SKM-1 treated with dmso at 0.1 percent for 144 hours (cell line): ENCODE measurements around the gene GGTLC1.
"Not testable (repeated sequence)": the region's sequence is repeated elsewhere in the genome, so short reads cannot be mapped to it uniquely, and the experiment has no call there.

Source experiments
- DNase-seq: peaks from one replicate; lab custom pipeline; 2025; ENCODE audit not compliant: unreplicated experiment; lab: John Stamatoyannopoulos, UW

Gene GGTLC1

DNA sequence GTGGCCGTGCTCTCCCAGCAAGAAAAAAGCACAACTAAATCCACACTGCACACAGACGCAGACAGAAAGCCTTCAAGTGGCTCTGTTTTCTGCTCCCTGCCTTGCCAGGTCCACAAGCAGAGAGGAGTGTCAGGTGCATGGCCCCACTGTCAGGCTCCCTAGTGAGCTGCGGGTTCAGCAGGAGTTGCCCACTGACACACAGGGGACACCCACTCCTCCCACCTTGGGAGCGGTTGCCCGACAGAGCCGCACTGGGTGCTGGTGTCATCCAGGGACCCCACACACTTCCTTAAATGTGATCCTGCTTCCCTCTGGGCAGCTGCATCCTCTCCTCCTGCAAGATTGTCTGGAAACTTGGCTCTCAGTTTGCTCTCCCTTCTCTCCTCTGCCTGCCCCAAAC is 6.7 kb upstream of the GGTLC1 start:
- not testable (repeated sequence) for DNase-seq

GRCh38 chr20:23994001-23994633 is 5.5 kb upstream of the GGTLC1 start:
- not testable (repeated sequence) for DNase-seq

GRCh38 chr20:23993440-23993839 is 4.9 kb upstream of the GGTLC1 start:
- not testable (repeated sequence) for DNase-seq

DNA sequence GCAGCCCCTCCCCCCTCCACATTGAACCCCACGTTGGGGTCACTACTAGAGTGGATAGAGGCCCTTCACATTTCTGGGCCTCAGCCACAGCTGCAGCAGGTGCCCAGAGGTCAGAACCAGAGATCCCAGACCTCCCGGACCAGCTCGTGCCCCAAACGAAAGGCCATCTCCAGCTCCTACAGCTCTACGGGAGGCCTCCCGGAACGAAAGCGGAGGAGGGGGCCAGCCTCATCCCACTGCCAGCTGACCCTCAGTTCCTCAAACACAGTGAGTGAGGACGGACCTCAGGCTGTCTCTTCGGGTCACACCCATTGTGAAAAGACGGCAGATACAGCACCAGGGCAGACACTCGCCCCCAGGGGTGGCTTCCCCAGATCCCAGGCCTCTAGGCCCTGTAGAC is 1.7 kb upstream of the GGTLC1 start:
- DNase-seq, result not testable (repeated sequence)

DNA sequence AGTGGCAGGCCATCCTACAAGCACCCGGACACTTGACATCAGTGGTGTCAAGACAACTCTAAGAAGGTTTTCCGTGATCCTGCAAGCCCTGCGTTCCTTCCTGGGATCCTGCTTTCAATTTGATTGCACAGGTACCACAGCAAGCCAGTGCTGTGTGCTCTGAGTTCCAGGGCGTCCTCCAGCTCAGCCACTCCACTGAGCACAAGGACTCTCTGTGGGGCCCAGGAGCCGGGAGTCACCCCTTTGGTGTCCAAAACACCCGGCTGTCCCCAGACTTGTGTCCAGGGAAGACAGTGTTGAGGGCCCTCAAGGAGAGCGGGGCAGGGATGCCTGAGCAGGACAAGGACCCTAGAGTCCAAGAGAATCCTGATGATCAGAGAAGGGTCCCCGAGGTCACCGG is 387 bp upstream of the GGTLC1 start:
- DNase-seq, result not testable (repeated sequence)

- DNase-seq, result not testable (repeated sequence)
Measured at GRCh38 chr20:23986716-23987115, 1.9 kb downstream of the GGTLC1 start.

DNA sequence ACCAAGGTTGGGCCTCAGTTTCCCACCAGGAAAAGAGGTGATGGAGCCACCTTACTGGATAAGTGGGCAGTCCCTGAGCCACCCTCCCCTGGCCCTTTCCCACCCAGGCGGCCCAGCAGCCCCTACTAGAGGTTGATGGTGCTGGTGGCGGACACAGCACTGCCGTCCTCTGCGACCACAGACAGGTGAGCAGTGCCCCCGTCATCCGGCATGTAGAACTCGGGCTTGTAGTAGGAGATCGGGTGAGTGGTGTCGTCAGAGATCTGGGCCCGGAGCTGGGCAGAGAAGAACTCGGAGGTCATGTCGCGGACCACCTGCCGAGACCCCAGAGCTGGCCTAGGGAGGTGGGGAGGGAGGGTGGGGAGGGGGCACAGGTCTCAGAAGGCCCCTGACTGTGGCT is 2.3 kb downstream of the GGTLC1 start:
- not testable (repeated sequence) for DNase-seq

DNA sequence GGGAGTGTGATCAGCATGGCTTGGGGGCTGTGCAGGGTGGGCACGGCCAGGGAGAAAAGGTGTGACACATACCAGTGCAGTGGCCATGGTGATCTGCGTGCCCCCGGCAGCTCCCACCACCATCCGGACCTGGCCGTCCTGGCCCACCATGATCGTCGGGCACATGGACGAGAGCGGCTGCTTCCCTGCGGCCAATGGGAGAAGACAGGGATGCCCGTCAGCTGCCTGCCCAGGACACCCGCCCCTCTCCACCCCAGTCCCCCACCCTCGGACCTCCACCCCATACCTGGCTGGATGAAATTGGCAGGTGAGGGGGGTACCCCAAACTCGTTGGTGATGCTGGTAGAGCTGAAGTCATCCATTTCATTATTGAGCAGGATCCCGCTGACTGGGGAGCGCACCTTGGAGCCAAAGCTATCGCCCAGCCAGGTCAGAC is 2.8 kb downstream of the GGTLC1 start:
- not testable (repeated sequence) for DNase-seq

- not testable (repeated sequence) for DNase-seq
Measured at GRCh38 chr20:23985066-23985789, 3.4 kb downstream of the GGTLC1 start.

GRCh38 chr20:23984476-23985023 is 4.0 kb downstream of the GGTLC1 start:
- DNase-seq, result not testable (repeated sequence)

DNA sequence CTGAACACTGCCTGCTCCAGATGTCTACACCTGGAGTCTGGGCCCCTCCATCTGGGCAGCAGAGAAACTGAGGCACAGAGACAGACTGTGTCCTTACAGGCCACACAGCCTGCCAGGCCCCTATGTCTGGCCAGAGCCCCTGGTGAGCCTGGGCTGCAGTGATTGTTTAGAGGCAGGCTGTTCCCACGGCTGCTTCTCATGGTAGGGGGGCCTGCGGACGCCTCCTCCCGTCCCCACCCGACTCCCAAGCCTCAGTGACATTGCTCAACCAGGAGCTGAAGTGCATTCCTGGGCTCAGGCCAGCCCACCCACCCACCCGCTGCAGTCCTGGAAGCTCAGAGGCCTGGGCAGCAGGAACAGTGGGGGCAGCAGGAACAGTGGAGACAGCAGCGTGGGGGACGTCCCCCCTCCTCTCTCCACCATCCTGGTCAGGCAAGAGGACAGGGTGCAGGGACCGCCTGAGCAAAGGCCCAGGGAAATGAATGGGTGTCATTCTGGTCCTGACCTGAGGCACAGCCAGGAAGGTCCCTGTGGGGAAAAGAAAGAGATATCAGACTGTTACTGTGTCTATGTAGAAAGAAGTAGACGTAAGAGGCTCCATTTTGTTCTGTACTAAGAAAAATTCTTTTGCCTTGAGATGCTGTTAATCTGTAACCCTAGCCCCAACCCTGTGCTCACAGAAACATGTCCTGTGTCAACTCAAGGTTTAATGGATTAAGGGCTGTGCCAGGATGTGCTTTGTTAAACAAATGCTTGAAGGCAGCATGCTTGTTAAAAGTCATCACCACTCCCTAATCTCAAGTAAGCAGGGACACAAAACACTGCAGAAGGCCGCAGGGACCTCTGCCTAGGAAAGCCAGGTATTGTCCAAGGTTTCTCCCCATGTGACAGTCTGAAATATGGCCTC is 6.2 kb downstream of the GGTLC1 start:
- not testable (repeated sequence) for DNase-seq

DNA sequence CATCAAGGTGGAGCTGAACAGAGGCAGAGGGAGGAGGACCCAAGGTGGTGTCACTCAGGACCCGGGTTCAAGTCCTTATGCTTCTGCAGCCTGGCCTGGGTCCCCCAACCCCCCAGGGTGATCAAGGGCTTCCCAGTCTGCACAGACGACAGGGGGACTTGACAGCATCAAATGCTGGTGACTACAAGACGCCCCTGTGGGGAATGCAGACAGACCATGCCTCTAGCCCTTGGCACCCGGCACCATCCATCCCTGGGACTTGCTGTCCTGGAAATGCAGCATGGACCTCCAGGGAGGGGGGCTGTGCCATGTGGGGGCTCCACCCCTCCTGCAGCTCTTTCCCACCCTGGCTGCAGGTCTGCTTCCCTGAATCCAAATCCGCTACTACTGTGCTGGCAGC is 7.1 kb downstream of the GGTLC1 start:
- not testable (repeated sequence) for DNase-seq

DNA sequence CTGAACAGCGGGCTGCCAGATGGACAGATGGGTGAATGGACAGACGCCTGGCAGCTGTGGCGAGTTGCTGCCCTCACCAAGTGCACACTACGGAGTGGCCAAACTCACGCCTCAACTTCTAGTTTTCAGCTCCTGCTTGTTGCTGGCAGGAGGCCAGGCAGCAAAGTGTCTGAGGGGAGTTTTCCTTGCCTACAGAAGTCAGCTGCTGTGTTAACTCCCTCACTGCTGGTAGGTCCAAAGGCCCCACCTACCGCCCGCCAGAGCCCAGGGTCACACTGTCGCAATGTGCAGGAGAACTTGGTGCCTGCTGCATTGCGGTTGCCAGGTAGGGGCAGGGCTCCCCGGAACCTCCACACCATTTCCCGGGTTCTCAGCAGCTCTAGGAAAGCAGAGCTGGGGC is 7.6 kb downstream of the GGTLC1 start:
- not testable (repeated sequence) for DNase-seq

- not testable (repeated sequence) for DNase-seq
Measured at GRCh38 chr20:23979899-23980811, 8.4 kb downstream of the GGTLC1 start.

GRCh38 chr20:23979380-23979779 is 9.2 kb downstream of the GGTLC1 start:
- not testable (repeated sequence) for DNase-seq

- not testable (repeated sequence) for DNase-seq
Measured at GRCh38 chr20:23978457-23978856, 10.1 kb downstream of the GGTLC1 start.

DNA sequence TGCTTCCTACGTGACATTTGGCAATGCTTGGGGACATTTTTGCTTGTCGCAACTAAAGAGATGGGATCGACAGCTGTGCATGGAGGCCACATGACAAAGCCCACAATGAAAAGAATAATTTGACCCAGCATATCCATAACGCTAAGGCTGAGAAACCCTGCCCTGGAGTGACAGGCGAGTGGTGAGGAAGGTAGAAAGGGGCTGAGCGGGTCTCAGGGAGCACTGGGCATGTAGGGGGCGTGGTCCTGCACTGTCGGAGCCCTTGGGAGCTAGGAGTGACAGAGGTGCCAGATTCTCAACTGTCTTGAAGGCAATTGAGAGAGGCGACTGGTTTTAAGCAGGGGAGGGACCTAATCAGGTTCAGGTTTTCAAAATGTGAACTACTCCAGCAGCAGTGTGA is 13.6 kb downstream of the GGTLC1 start:
- DNase-seq, result no peak

DNA sequence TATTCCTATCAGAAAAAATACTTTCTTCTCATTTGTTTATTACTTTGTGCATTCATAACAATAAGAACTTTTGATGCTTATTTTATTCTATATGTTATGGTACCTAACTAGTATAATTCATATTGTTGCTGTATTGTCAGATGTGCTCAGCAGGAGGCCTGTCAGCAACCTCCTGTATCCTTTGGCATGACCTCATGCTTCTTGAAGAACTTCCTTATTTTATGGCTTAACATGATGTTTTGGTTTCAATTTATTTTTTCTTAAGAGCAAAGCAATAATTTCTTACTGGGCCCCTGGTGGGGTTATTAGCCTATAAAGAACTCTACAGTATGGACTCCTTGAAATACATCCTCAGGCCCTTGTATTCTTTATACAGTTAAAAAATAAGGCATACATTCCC is 17.3 kb downstream of the GGTLC1 start:
- DNase-seq, result no peak

DNA sequence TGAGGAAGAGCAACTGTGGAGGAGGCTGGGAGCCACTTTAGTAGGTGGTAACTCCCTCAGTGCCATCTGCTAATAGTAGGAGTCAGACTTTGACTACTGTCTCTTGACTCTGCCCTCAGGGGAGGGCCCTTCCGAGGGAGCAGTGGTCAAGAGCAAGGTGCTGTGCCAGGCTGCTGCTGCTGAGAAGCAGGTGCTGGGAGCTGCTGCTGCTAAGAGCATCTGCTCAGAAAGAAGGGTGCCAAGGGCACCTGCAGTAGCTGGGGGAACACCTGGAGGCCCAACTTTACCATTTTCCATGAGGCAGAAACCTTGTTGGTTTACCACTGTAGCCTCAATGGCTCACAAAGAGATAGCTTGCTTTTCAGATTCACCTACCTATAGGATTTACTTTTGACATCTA is 18.5 kb downstream of the GGTLC1 start:
- no peak for DNase-seq

DNA sequence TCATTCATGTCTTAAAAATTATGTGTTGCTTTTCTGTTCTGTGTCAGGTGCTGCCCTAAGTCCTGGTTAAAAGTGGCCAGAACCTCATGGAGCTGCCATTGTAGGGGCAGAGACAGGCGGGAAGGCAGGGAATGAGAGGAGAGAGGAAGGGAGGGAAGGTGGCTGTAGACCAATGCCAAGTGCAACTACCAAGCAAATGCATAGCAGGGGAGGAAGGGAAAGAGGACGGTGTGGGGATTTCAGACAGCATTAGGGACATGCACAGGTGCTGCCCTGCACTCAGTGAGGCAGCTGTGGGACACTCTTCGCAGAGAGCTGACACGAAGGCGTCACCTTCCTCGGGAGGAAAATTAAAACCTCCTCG is 21.0 kb downstream of the GGTLC1 start:
- DNase-seq, result no peak
